HCT116 (cell line): ENCODE measurements around the gene SPRR2B. TPM values are rescaled to one million over a fixed set of nuclear protein-coding genes. Genes with fewer than 3 reads are reported as not detected.
"Not testable (repeated sequence)": the region's sequence is repeated elsewhere in the genome, so short reads cannot be mapped to it uniquely, and the experiment has no call there.

Experiments
- ATAC-seq: fragments of 200-7000 bp; cut with Tn5 transposase; 2 replicates; pipeline ENCODE4 v1.9.1; 2020; ENCODE audit warnings: mild to moderate bottlenecking, moderate library complexity
- BruUV-seq: library from RNA; stranded (reverse); fragments of 400-500 nt; replicated peaks from 2 replicates; lab custom pipeline; 2021; lab: Mats Ljungman, UMichigan
- CTCF ChIA-PET: fragments of 300-600 bp; sonication (Branson Sonifier 250); formaldehyde crosslinking; loops from one replicate; lab custom pipeline; 2021; ENCODE audit warnings: antibody characterized with exemption; lab: Charles Lee
- POLR2A ChIA-PET: fragments of 300-600, 350-600 bp; sonication (Branson Sonifier 250); formaldehyde crosslinking; loops from one replicate; lab custom pipeline; 2021; ENCODE audit warnings: antibody characterized with exemption; lab: Charles Lee
- RAD21 ChIA-PET, 2 experiments: fragments of 300-600 bp; sonication (Branson Sonifier 250); formaldehyde crosslinking; loops; one replicate each; lab custom pipeline; 2023; ENCODE audit warnings: low total read pairs in 2 of 2; ENCODE audit not compliant: uncharacterized antibody in 2 of 2, unreplicated experiment in 2 of 2, low non-redundant PET in 1 of 2; lab: Charles Lee
- DNase-seq: peaks from one replicate; pipeline ENCODE4 v3.0.0-alpha.2; 2010; ENCODE audit warnings: low read depth, low spot score
- H2AFZ ChIP-seq: fragments of 200-600 bp; shearing (Covaris generic), sonication (generic); 2 replicates; pipeline ENCODE4 v1.6.1; 2017; ENCODE audit warnings: low read depth, mixed run types, mixed read lengths, antibody characterized with exemption, low read length; ENCODE audit not compliant: poor library complexity, severe bottlenecking
- H3K27ac ChIP-seq: 2 replicates; pipeline ENCODE4 v1.5.1; 2012; ENCODE audit warnings: low read depth, low read length
- H3K27me3 ChIP-seq: fragments of 200-600 bp; sonication (generic); 2 replicates; pipeline ENCODE4 v1.6.1; 2016; ENCODE audit warnings: mixed run types, low read length, mixed read lengths; ENCODE audit not compliant: insufficient read depth
- H3K36me3 ChIP-seq, 2 experiments: fragments of 200-500 bp in 1 of 2; fragments of 200-600 bp in 1 of 2; sonication (Bioruptor generic) in 1 of 2; sonication (generic) in 1 of 2; 2 replicates each; pipeline versions ENCODE4 v1.5.1 to v1.6.1; 2014 to 2016; ENCODE audit warnings: low read length in 2 of 2, inconsistent platforms in 1 of 2, mixed read lengths in 1 of 2, mixed run types in 1 of 2; ENCODE audit not compliant: insufficient read depth in 2 of 2, control insufficient read depth in 1 of 2
- H3K4me1 ChIP-seq, 2 experiments: fragments of 200-600 bp in 1 of 2; sonication (generic) in 1 of 2; 2 replicates each; pipeline versions ENCODE4 v1.5.1 to v1.6.1; 2012 to 2017; ENCODE audit warnings: low read length in 2 of 2, inconsistent platforms in 1 of 2, mild to moderate bottlenecking in 1 of 2, mixed read lengths in 1 of 2, mixed run types in 1 of 2, moderate library complexity in 1 of 2; ENCODE audit not compliant: insufficient read depth in 2 of 2, control insufficient read depth in 1 of 2
- H3K4me2 ChIP-seq: fragments of 200-600 bp; sonication (generic); 2 replicates; pipeline ENCODE4 v1.6.1; 2017; ENCODE audit warnings: mixed run types, low read length, mixed read lengths
- H3K4me3 ChIP-seq, 2 experiments: fragments of 200-600 bp in 1 of 2; sonication (generic) in 1 of 2; replicated peaks in 1 of 2; 2 replicates each; pipeline ENCODE4 v1.5.1; 2011 to 2016; ENCODE audit warnings: low read length in 2 of 2, control low read depth in 1 of 2, low read depth in 1 of 2, mild to moderate bottlenecking in 1 of 2, mixed read lengths in 1 of 2, mixed run types in 1 of 2
- H3K79me2 ChIP-seq: fragments of 200-600 bp; sonication (generic); 2 replicates; pipeline ENCODE4 v1.6.1; 2017; ENCODE audit warnings: mild to moderate bottlenecking, mixed run types, low read length, moderate library complexity, mixed read lengths; ENCODE audit not compliant: insufficient read depth
- H3K9ac ChIP-seq: fragments of 200-600 bp; sonication (generic); 2 replicates; pipeline ENCODE4 v1.6.1; 2016; ENCODE audit warnings: low read length, mixed read lengths
- H3K9me2 ChIP-seq: fragments of 200-600 bp; sonication (generic), shearing (Covaris generic); 2 replicates; pipeline ENCODE4 v1.6.1; 2017; ENCODE audit warnings: mixed run types, mild to moderate bottlenecking, moderate library complexity; ENCODE audit not compliant: insufficient read depth
- H3K9me3 ChIP-seq, 2 experiments: fragments of 200-500 bp in 1 of 2; fragments of 200-600 bp in 1 of 2; sonication (Bioruptor generic) in 1 of 2; sonication (generic) in 1 of 2; 2 replicates each; pipeline ENCODE4 v1.6.1; 2014 to 2017; ENCODE audit warnings: low read length in 2 of 2, mixed read lengths in 2 of 2, inconsistent platforms in 1 of 2, low read depth in 1 of 2, mild to moderate bottlenecking in 1 of 2, mixed run types in 1 of 2, moderate library complexity in 1 of 2; ENCODE audit not compliant: control insufficient read depth in 1 of 2, insufficient read depth in 1 of 2
- H4K20me1 ChIP-seq: fragments of 200-600 bp; sonication (generic), shearing (Covaris generic); 2 replicates; pipeline ENCODE4 v1.6.1; 2017; ENCODE audit warnings: mixed run types, mild to moderate bottlenecking, moderate library complexity; ENCODE audit not compliant: insufficient read depth
- ATF3 ChIP-seq: IDR thresholded peaks from 2 replicates; pipeline ENCODE4 v1.6.1; 2012
- CBX3 ChIP-seq: IDR thresholded peaks from 2 replicates; pipeline ENCODE4 v1.6.1; 2012; ENCODE audit warnings: low read depth
- CEBPB ChIP-seq: IDR thresholded peaks from 2 replicates; pipeline ENCODE4 v1.6.1; 2012; ENCODE audit warnings: low read depth
- CTCF ChIP-seq, 3 experiments: fragments of 200-600 bp in 1 of 3; sonication (generic) in 1 of 3; IDR thresholded peaks in 2 of 3; conservative IDR thresholded peaks in 1 of 3; 2 replicates each; pipeline ENCODE4 v1.5.1; 2012 to 2017; ENCODE audit warnings: low read depth in 2 of 3, low read length in 2 of 3, antibody characterized with exemption in 1 of 3, borderline replicate concordance in 1 of 3, control low read depth in 1 of 3, mild to moderate bottlenecking in 1 of 3, mixed read lengths in 1 of 3, mixed run types in 1 of 3, moderate library complexity in 1 of 3; ENCODE audit not compliant: insufficient read depth in 1 of 3
- ELF1 ChIP-seq: IDR thresholded peaks from 2 replicates; pipeline ENCODE4 v1.6.1; 2012; ENCODE audit warnings: low read depth, borderline replicate concordance
- EZH2phosphoT487 ChIP-seq: fragments of 200-600 bp; IDR thresholded peaks from 2 replicates; pipeline ENCODE4 v1.6.1; 2018; ENCODE audit warnings: antibody characterized with exemption, borderline replicate concordance
- FOSL1 ChIP-seq: IDR thresholded peaks from 2 replicates; pipeline ENCODE4 v1.6.1; 2012; ENCODE audit warnings: low read depth
- MAX ChIP-seq: IDR thresholded peaks from 2 replicates; pipeline ENCODE4 v1.6.1; 2012
- POLR2A ChIP-seq: IDR thresholded peaks from 2 replicates; pipeline ENCODE4 v1.7.0; 2011; ENCODE audit warnings: borderline replicate concordance; ENCODE audit not compliant: insufficient read depth, insufficient read length; ENCODE audit errors: extremely low read depth
- RAD21 ChIP-seq: IDR thresholded peaks from 2 replicates; pipeline ENCODE4 v1.6.1; 2012; ENCODE audit warnings: low read depth, mild to moderate bottlenecking
- REST ChIP-seq: IDR thresholded peaks from 2 replicates; pipeline ENCODE4 v1.6.1; 2012; ENCODE audit warnings: low read depth
- SIN3A ChIP-seq: IDR thresholded peaks from 2 replicates; pipeline ENCODE4 v1.6.1; 2012; ENCODE audit warnings: low read depth
- SP1 ChIP-seq: IDR thresholded peaks from 2 replicates; pipeline ENCODE4 v1.6.1; 2012; ENCODE audit warnings: low read depth
- TCF7L2 ChIP-seq: IDR thresholded peaks from 2 replicates; pipeline ENCODE4 v1.7.0; 2011; ENCODE audit warnings: borderline replicate concordance, inconsistent platforms; ENCODE audit not compliant: insufficient read depth, insufficient read length; ENCODE audit errors: extremely low read depth
- ZNF274 ChIP-seq: fragments of 200-500 bp; sonication (Bioruptor generic); IDR thresholded peaks from 2 replicates; pipeline ENCODE4 v1.6.1; 2014; ENCODE audit warnings: mild to moderate bottlenecking, low read depth, low read length, inconsistent platforms
- intact Hi-C: fragments of 100-400 bp; cut with micrococcal nuclease; formaldehyde crosslinking; loops from 2 replicates; pipeline ENCODE4 v1.10.0; 2022
- total RNA-seq: library from RNA; stranded (reverse); gene quantifications from one replicate; pipeline ENCODE4 v1.2.1, GENCODE V29; 2021; ENCODE audit not compliant: unreplicated experiment

The SPRR2B gene
- total RNA-seq, 1 experiment from 2014 or later: not detected

- Histone ChIP-seq H3K27me3 (peaks cover 21% of the 10 kb centered on the region), H4K20me1 (no peaks in the 10 kb centered on the region), H3K9ac (no peak overlapping the region), H3K9me2 (no peaks in the 10 kb centered on the region), H3K4me2 (no peak overlapping the region), H3K9me3 (no peaks in the 10 kb centered on the region), H3K36me3 (no peaks in the 10 kb centered on the region), H3K4me1 (no peaks in the 10 kb centered on the region), H3K79me2 (no peaks in the 10 kb centered on the region), H3K27ac (no peak overlapping the region), H3K4me3 (no peak overlapping the region), H2AFZ (no peak overlapping the region)
- CTCF ChIA-PET: no interaction called here
- BruUV-seq: no TSS peak
- DNase-seq (no peak), ATAC-seq (no peak)
- TF ChIP-seq FOSL1 (no peak), MAX (no peak), POLR2A (no peak), EZH2phosphoT487 (no peak), CEBPB (no peak), TCF7L2 (no peak), RAD21 (no peak), SIN3A (no peak), ELF1 (no peak), REST (no peak), ZNF274 (no peak), CBX3 (no peak), ATF3 (no peak), SP1 (no peak), CTCF (IDR thresholded peaks at IDR 0.05 in 2 of 3, conservative IDR thresholded peaks at IDR 0.05 in 1 of 3; ENCODE audit: borderline replicate concordance in 1 of 3, insufficient read depth in 1 of 3, low read depth in 2 of 3, low read length in 2 of 3) (no peak)
- RAD21 ChIA-PET: no interaction called here
- POLR2A ChIA-PET: no interaction called here
- intact Hi-C loops: no loop called here
Observed at GRCh38 chr1:153023109-153023508, 48.3 kb downstream of the SPRR2B start.

- H3K4me2 ChIP-seq, DNase-seq, H3K9ac ChIP-seq, H3K79me2 ChIP-seq, CTCF ChIA-PET, POLR2A ChIA-PET, H3K27ac ChIP-seq, H3K36me3 ChIP-seq, ATAC-seq, H3K9me3 ChIP-seq, H3K9me2 ChIP-seq, BruUV-seq, RAD21 ChIA-PET, intact Hi-C loops, H2AFZ ChIP-seq, H3K4me3 ChIP-seq, H3K4me1 ChIP-seq, H4K20me1 ChIP-seq: not testable (repeated sequence)
- peaks cover 17% of the 10 kb centered on the region for H3K27me3 ChIP-seq
Observed at GRCh38 chr1:153022340-153022739, 49.1 kb downstream of the SPRR2B start.
